HepG2 (cell line): ENCODE measurements around the gene DPEP2NB. TPM values are rescaled to one million over a fixed set of nuclear protein-coding genes. Genes with fewer than 3 reads are reported as not detected.

Experiments
- BORCS8-MEF2B ChIP-seq: sonication (generic); formaldehyde crosslinking; IDR thresholded peaks from 2 replicates; pipeline ENCODE4 v1.8.0; 2022; ENCODE audit warnings: mild to moderate bottlenecking, missing genetic modification reagents
- ELF3 ChIP-seq: IDR thresholded peaks from 2 replicates; pipeline ENCODE4 v1.6.1; 2016; ENCODE audit warnings: missing genetic modification reagents, missing compliant biosample characterization
- KAT8 ChIP-seq: IDR thresholded peaks from 2 replicates; pipeline ENCODE4 v1.6.1; 2016; ENCODE audit warnings: missing genetic modification reagents, missing compliant biosample characterization
- KLF16 ChIP-seq, 2 experiments: sonication (generic) in 1 of 2; formaldehyde crosslinking in 1 of 2; IDR thresholded peaks; 2 replicates each; pipeline versions ENCODE4 v1.6.1 to v1.8.0; 2016 to 2023; ENCODE audit warnings: missing genetic modification reagents in 2 of 2, missing compliant biosample characterization in 1 of 2
- MED1 ChIP-seq: sonication (generic); formaldehyde crosslinking; IDR thresholded peaks from 2 replicates; pipeline ENCODE4 v1.4.0; 2020; ENCODE audit warnings: missing genetic modification reagents
- MEF2D ChIP-seq: sonication (generic); formaldehyde crosslinking; IDR thresholded peaks from 2 replicates; pipeline ENCODE4 v1.5.1; 2020; ENCODE audit warnings: mild to moderate bottlenecking, missing genetic modification reagents
- POGZ ChIP-seq: sonication (generic); formaldehyde crosslinking; IDR thresholded peaks from 2 replicates; pipeline ENCODE4 v1.4.0; 2020; ENCODE audit warnings: mild to moderate bottlenecking, missing genetic modification reagents
- SALL1 ChIP-seq: sonication (generic); formaldehyde crosslinking; IDR thresholded peaks from 2 replicates; pipeline ENCODE4 v1.8.0; 2022; ENCODE audit warnings: mild to moderate bottlenecking, missing genetic modification reagents
- SAP130 ChIP-seq: IDR thresholded peaks from 2 replicates; pipeline ENCODE4 v1.6.1; 2016; ENCODE audit warnings: low read depth
- SKI ChIP-seq: fragments of 450-650 bp; IDR thresholded peaks from one replicate; pipeline ENCODE4 v1.6.1; 2018; ENCODE audit warnings: mild to moderate bottlenecking; ENCODE audit not compliant: partially characterized antibody
- SP2 ChIP-seq: sonication (generic); formaldehyde crosslinking; IDR thresholded peaks from 2 replicates; pipeline ENCODE4 v1.5.1; 2020; ENCODE audit warnings: mild to moderate bottlenecking, missing genetic modification reagents
- YEATS4 ChIP-seq: sonication (generic); formaldehyde crosslinking; IDR thresholded peaks from 2 replicates; pipeline ENCODE4 v1.4.0; 2020; ENCODE audit warnings: missing genetic modification reagents, borderline replicate concordance
- ZNF773 ChIP-seq: sonication (generic); formaldehyde crosslinking; IDR thresholded peaks from 2 replicates; pipeline ENCODE4 v1.4.0; 2020; ENCODE audit warnings: missing genetic modification reagents, borderline replicate concordance
- polyA plus RNA-seq, 8 experiments: library from polyadenylated mRNA; depleted of rRNA in 3 of 8; stranded (reverse) in 7 of 8; unstranded in 1 of 8; fragments of >200 nt; fragmentation: Illumina TruSeq in 4 of 8; extraction: Trizol in 4 of 8; gene quantifications; 2 replicates each; pipeline versions ENCODE4 v1.2.1 to v1.2.3, GENCODE V29; 2011 to 2016; ENCODE audit warnings: low read depth in 4 of 8, missing spikeins in 1 of 8, mixed read lengths in 1 of 8; ENCODE audit not compliant: insufficient read depth in 1 of 8
- total RNA-seq, 5 experiments: library from RNA; depleted of rRNA; stranded (reverse); fragments of >200 nt; fragmentation: Illumina TruSeq; extraction: Trizol; gene quantifications; 2 replicates each; pipeline ENCODE4 v1.2.3, GENCODE V29; 2016; ENCODE audit warnings: low read depth in 1 of 5
- TF ChIP-seq, protein P1 (sequence below): sonication (generic); formaldehyde crosslinking; IDR thresholded peaks from 2 replicates; pipeline ENCODE4 v1.5.1; 2020; ENCODE audit warnings: mild to moderate bottlenecking, missing genetic modification reagents
- TF ChIP-seq, protein P2 (sequence below): sonication (generic); formaldehyde crosslinking; conservative IDR thresholded peaks from 2 replicates; pipeline ENCODE4 v1.4.0; 2020; ENCODE audit warnings: mild to moderate bottlenecking, missing genetic modification reagents, moderate library complexity
- TF ChIP-seq, protein P3 (sequence below): IDR thresholded peaks from 2 replicates; pipeline ENCODE4 v1.6.1; 2012; ENCODE audit warnings: inconsistent platforms

The DPEP2NB gene
- total and polyA plus RNA-seq, 2 of the 13 experiments (the other 11 are each of a cell fraction or from before 2014, with no cell fraction given): not detected

DNA sequence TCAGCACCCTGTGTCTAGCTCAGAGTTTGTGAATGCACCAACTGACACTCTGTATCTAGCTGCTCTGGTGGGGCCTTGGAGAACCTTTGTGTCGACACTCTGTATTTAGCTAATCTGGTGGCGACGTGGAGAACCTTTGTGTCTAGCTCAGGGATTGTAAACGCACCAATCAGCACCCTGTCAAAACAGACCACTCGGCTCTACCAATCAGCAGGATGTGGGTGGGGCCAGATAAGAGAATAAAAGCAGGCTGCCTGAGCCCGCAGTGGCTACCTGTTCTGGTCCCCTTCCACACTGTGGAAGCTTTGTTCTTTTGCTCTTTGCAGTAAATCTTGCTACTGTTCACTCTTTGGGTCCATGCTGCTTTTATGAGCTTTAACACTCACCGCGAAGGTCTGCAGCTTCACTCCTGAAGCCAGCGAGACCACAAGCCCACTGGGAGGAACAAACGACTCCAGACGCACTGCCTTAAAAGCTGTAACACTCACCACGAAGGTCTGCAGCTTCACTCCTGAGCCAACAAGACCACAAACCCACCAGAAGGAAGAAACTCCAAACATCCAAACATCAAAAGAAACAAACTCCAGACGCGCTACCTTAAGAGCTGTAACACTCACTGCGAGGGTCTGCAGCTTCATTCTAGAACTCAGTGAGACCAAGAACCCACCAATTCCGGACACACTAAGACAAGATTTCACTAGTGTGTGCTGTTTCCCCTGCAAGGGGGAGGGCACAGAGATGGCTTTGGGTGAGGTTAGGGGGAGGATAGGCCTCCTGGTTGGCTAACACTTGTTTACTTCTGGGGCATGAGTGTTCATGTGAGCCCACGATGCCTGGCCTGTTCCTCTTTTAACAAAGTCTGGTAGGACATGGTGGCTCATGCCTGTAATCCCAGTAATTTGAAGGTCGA, 16.7 kb downstream of the DPEP2NB start, which contains the start of gene DPEP2 (continued):
- TF ChIP-seq, protein P1, sequence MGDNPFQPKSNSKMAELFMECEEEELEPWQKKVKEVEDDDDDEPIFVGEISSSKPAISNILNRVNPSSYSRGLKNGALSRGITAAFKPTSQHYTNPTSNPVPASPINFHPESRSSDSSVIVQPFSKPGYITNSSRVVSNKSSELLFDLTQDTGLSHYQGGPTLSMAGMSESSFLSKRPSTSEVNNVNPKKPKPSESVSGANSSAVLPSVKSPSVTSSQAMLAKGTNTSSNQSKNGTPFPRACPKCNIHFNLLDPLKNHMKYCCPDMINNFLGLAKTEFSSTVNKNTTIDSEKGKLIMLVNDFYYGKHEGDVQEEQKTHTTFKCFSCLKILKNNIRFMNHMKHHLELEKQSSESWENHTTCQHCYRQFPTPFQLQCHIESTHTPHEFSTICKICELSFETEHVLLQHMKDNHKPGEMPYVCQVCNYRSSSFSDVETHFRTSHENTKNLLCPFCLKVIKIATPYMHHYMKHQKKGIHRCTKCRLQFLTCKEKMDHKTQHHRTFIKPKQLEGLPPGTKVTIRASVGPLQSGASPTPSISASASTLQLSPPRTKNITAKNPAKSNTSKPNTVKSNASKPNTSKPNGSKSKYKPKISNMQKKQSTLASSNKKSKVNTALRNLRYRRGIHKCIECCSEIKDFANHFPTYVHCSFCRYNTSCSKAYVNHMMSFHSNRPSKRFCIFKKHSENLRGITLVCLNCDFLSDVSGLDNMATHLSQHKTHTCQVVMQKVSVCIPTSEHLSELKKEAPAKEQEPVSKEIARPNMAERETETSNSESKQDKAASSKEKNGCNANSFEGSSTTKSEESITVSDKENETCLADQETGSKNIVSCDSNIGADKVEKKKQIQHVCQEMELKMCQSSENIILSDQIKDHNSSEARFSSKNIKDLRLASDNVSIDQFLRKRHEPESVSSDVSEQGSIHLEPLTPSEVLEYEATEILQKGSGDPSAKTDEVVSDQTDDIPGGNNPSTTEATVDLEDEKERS: peak; percentile 88
- 0 out of 2 replicates have a peak, but pooled peaks have one; percentile 16 for TF ChIP-seq ZNF773 (CRISPR knock-in tag)
- 0 out of 2 replicates have a peak, but pooled peaks have one; percentile 39 for TF ChIP-seq SALL1 (CRISPR knock-in tag)
- peak; percentile 53 for TF ChIP-seq SAP130
- TF ChIP-seq BORCS8-MEF2B (CRISPR knock-in tag): peak; percentile 25; the same call in 1 of the 2 replicates
- peak; percentile 24; the same call in 1 of the 2 replicates for TF ChIP-seq YEATS4 (CRISPR knock-in tag)
- TF ChIP-seq KLF16 (CRISPR knock-in tag; IDR thresholded peaks at IDR 0.05): peak in 1 of 2 experiments; percentile 57; a peak in 1 of 4 replicates
- TF ChIP-seq, protein P2, sequence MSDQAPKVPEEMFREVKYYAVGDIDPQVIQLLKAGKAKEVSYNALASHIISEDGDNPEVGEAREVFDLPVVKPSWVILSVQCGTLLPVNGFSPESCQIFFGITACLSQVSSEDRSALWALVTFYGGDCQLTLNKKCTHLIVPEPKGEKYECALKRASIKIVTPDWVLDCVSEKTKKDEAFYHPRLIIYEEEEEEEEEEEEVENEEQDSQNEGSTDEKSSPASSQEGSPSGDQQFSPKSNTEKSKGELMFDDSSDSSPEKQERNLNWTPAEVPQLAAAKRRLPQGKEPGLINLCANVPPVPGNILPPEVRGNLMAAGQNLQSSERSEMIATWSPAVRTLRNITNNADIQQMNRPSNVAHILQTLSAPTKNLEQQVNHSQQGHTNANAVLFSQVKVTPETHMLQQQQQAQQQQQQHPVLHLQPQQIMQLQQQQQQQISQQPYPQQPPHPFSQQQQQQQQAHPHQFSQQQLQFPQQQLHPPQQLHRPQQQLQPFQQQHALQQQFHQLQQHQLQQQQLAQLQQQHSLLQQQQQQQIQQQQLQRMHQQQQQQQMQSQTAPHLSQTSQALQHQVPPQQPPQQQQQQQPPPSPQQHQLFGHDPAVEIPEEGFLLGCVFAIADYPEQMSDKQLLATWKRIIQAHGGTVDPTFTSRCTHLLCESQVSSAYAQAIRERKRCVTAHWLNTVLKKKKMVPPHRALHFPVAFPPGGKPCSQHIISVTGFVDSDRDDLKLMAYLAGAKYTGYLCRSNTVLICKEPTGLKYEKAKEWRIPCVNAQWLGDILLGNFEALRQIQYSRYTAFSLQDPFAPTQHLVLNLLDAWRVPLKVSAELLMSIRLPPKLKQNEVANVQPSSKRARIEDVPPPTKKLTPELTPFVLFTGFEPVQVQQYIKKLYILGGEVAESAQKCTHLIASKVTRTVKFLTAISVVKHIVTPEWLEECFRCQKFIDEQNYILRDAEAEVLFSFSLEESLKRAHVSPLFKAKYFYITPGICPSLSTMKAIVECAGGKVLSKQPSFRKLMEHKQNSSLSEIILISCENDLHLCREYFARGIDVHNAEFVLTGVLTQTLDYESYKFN (CRISPR knock-in tag): 0 out of 2 replicates have a peak, but pooled peaks have one; percentile 5
- TF ChIP-seq MED1 (CRISPR knock-in tag): peak; percentile 69
- TF ChIP-seq SKI: peak; percentile 54
- TF ChIP-seq, protein P3, sequence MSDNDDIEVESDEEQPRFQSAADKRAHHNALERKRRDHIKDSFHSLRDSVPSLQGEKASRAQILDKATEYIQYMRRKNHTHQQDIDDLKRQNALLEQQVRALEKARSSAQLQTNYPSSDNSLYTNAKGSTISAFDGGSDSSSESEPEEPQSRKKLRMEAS: peak; percentile 32
- peak; percentile 92 for TF ChIP-seq POGZ (CRISPR knock-in tag)
- TF ChIP-seq KAT8 (CRISPR knock-in tag): peak; percentile 47; the same call in 1 of the 2 replicates
- 0 out of 2 replicates have a peak, but pooled peaks have one; percentile 11 for TF ChIP-seq SP2 (CRISPR knock-in tag)
- 0 out of 2 replicates have a peak, but pooled peaks have one; percentile 65 for TF ChIP-seq MEF2D (CRISPR knock-in tag)
- 0 out of 2 replicates have a peak, but pooled peaks have one; percentile 18 for TF ChIP-seq ELF3 (CRISPR knock-in tag)
